AG10803 (cell line): ENCODE data around the gene AKT3.
A peak's percentile ranks its signal among the peaks of the same experiment; 100 is the strongest.
"Not testable (repeated sequence)": the region's sequence is repeated elsewhere in the genome, so short reads cannot be mapped to it uniquely, and the experiment has no call there.

Experiments used
- DNase-seq: peaks from one replicate; pipeline ENCODE4 v3.0.0; 2010; ENCODE audit warnings: low read depth
- H3K4me3 ChIP-seq: 2 replicates; pipeline ENCODE4 v1.5.1; 2011; ENCODE audit warnings: mild to moderate bottlenecking, low read length, control low read depth
- TF ChIP-seq, protein P1 (sequence below): conservative IDR thresholded peaks from 2 replicates; pipeline ENCODE4 v1.5.1; 2011; ENCODE audit warnings: mild to moderate bottlenecking, low read length, control low read depth, inconsistent platforms

Gene AKT3

DNA sequence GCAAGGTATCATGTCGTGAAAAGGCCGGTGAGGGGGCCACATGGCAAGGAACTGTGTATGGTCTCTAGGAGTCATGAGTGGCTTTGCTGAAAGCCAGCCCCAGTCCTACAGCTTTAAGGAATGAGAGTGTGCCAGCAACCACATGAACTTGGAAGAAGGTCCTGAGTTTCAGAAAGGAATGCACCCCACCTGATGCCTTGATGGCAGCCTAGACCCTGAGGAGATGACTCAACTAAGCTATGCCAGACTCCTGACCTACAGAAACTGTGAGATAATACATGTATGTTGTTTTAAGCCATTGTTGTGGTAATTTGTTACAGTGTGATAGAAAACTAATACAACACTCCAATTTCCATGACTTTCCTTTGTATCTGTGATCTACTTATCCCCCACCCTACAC, 33.5 kb upstream of the AKT3 start:
- no peak overlapping the region for H3K4me3 ChIP-seq
- TF ChIP-seq, protein P1, sequence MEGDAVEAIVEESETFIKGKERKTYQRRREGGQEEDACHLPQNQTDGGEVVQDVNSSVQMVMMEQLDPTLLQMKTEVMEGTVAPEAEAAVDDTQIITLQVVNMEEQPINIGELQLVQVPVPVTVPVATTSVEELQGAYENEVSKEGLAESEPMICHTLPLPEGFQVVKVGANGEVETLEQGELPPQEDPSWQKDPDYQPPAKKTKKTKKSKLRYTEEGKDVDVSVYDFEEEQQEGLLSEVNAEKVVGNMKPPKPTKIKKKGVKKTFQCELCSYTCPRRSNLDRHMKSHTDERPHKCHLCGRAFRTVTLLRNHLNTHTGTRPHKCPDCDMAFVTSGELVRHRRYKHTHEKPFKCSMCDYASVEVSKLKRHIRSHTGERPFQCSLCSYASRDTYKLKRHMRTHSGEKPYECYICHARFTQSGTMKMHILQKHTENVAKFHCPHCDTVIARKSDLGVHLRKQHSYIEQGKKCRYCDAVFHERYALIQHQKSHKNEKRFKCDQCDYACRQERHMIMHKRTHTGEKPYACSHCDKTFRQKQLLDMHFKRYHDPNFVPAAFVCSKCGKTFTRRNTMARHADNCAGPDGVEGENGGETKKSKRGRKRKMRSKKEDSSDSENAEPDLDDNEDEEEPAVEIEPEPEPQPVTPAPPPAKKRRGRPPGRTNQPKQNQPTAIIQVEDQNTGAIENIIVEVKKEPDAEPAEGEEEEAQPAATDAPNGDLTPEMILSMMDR = no peak
- DNase-seq = peak; percentile 78

DNA sequence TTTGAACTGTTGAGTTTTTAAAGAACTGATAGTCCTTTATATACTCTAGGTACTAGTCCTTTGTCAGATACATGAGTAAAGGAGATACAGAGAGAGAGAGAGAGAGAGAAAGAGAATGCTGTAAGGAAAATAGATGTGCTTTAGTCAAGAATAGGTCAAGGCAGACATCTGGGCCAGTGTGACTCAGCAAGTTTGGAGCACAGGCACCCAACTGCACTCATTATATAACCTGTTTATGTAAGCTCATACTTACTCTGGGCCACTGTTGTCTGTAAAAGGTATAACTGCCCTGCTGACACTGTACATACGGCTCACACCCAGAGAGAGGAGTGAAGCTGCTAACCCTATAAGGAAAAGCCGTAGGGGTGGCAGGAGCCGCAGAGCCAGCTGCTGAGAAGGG, 32.2 kb upstream of the AKT3 start:
- TF ChIP-seq, protein P1 = no peak
- H3K4me3 ChIP-seq = no peak overlapping the region
- DNase-seq = peak; percentile 70

DNA sequence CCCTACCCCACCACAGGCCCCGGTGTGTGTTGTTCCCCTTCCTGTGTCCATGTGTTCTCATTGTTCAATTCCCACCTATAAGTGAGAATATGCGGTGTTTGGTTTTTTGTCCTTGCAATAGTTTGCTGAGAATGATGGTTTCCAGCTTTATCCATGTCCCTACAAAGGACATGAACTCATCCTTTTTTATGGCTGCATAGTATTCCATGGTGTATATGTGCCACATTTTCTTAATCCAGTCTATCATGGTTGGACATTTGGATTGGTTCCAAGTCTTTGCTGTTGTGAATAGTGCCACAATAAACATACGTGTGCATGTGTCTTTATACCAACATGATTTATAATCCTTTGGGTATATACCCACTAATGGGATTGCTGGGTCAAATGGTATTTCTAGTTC, 27.0 kb upstream of the AKT3 start:
- not testable (repeated sequence) for H3K4me3 ChIP-seq, DNase-seq

DNA sequence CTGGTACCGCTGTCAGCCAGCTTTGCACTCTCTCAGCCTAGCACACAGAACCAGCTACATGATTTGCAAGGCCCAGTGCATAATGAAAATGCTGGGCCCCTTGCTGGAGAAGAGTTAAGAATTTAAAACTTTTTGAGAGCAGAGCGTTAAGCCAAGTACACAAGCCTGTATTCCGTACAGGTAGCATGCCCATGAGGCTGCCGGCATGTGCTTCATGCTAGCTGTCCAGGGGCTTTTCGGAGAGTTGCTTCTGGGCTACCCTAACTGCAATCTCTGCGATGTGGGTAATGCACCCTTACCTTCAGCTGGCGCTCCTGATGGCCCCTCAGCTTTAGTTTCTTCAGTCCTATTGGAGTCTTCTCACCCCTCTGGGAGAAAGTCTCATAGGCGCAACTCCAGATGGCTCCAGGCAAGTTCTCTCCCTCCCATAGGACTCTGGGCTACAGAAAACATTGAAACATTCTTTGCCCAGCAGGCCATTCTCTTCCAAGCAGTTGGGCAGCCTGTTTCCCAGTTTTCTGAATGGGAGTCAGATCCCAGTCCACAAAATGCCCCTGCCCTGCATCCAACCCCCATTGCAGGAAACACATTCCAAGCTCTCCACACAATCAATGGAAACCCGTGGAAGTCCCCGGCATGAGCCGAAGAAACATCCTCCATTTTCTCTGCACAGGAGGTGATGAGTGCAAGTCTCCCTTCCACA, 5.7 kb upstream of the AKT3 start:
- TF ChIP-seq, protein P1 = no peak
- no peak overlapping the region for H3K4me3 ChIP-seq
- DNase-seq = no peak

DNA sequence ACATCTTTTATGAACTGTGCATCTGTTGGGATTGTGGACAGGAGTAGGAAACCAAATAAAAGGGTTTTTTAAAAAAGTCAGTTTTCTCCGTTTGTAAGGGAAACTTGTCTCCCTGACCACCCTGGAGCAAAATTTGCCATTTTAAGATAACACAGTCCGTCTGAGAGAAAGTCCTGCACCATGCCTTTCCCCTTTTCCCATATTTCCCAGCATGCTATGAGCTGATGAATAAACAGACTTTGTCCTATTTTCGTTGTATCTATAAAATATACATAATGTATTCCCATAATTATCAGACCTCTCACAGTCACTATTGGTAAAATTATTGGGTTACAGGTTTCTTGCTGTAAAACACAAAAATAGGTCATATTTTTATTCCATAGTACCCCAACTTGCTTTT, 1.7 kb upstream of the AKT3 start:
- TF ChIP-seq, protein P1 = no peak
- no peak overlapping the region for H3K4me3 ChIP-seq
- no peak for DNase-seq

DNA sequence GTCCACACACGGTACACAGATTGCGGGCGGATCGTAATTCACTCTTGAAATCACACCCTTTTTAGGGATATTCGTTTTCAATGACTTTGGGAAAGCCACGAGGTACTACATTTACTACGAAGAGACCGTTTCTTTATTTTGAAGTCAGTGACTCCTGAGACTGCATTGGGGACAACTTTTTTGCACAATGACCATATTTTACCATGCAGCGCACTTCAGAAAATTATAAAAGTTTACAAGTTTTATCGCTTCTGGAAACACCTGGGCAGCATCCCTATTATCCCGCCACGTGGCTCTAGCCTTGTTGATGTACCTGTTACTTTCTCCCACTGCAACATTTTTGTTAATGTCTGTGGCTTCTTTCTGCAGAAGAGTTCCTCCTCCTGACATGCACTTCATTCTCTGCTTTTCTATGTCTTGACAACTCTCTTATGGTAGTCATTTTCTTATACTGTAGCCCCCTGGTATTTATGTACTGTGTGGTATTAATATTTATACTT, 1.3 kb upstream of the AKT3 start:
- TF ChIP-seq, protein P1 = no peak
- DNase-seq = no peak
- H3K4me3 ChIP-seq = peak overlapping the region; percentile 77

DNA sequence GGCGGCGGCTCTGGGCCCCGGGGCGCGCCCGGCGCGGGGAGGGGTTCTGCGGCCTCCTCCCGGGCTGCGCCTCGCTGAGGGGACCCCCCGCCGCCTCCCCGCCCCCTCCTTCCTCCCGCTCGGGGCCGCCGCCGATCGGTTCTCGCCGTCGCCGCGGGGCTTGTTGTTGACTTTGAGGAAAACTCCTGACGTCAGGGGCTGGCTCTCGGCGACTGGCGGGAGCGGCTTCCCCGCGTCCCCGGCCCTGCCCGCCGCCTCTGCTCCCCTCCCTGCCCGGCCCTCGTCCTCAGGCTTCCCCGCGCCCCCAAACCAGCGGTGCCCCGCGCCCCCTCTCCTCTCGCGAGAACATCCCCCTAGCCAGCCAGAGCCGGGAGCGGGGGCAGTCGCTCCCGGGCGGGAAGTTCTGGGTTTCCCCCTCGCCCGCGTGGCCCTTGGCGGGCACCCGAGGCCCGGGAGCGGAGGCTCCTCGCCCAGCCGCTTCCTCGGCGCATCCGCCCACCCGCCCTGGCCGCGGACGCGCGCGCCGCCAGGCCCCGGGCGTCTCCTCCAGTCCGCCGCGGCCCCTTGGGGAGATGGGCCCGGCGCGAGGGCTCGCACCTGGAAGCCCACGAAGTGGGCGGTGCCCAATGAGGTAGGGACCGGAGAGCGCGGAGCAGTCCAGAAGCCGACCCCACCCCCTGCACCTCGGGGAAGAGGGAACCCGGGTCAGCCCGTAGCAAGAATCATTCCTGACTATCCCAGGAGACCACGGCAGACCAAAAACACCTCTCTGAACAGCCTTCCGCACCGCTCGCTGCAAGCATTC, 611 bp upstream of the AKT3 start:
- peak; percentile 77 for DNase-seq
- H3K4me3 ChIP-seq = peak overlapping the region; percentile 77
- TF ChIP-seq, protein P1 = no peak
